Measurements from ENCODE around the gene DCAF11.

GRCh38 chr14:24146978-24147760 is 32.6 kb downstream of the DCAF11 start, which contains the start of gene RNF31:
- no peak for TF ChIP-seq CTCF (conservative IDR thresholded peaks at IDR 0.05)
- no peak for TF ChIP-seq EZH2 (IDR thresholded peaks at IDR 0.05; ENCODE audit: low read depth)

Measured in PC-9 (cell line).